ENCODE data around the gene ZNF263. TPM values are rescaled to one million over a fixed set of nuclear protein-coding genes. Genes with fewer than 3 reads are reported as not detected.

The ZNF263 gene
- total RNA-seq, result 10 to 100 TPM; 39.7 to 44.5 (median 41.5) TPM

- peaks cover 30% of the 10 kb centered on the region for H3K4me1 Mint-ChIP-seq (ENCODE audit: low read depth)
- ATAC-seq (peak; percentile 90 to 91), DNase-seq (peak; percentile 91)
- H3K4me3 Mint-ChIP-seq, result peak within 1 kb of the TSS; percentile 96
- no peaks in the 10 kb centered on the region for H3K27me3 Mint-ChIP-seq (ENCODE audit: low read depth)
- H3K36me3 Mint-ChIP-seq (ENCODE audit: insufficient read depth), result peaks cover 35% of the 10 kb centered on the region
- peaks cover 3% of the 10 kb centered on the region for H3K9me3 Mint-ChIP-seq
Observed at GRCh38 chr16:3282730-3283542, at the start of gene ZNF263. Gene ZNF263 (plus strand): TSS chr16:3283491. CDS start chr16:3283819, 328 bp downstream.

DNA sequence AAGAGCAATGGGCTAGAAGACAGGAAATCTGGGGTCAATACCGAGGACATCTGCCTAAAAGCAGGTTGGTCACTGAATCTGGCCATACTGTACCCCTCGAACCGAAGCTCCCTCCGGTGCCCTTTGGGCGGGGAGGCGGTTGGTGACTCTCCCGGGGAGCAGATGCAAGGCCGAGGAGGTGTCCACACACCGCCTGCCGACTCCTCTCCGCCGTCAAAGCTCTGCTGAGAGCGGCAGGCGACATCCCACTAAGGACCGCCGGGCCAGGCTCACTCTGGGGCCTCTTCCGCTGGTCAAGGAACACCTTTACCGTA is 48.8 kb upstream of the ZNF263 start:
- DNase-seq (no peak), ATAC-seq (no peak)
- peaks cover 33% of the 10 kb centered on the region for H3K4me1 Mint-ChIP-seq (ENCODE audit: low read depth)
- peaks cover 12% of the 10 kb centered on the region for H3K9me3 Mint-ChIP-seq
- H3K36me3 Mint-ChIP-seq (ENCODE audit: insufficient read depth), result peaks cover 35% of the 10 kb centered on the region
- peak overlapping the region; percentile 89 for H3K4me3 Mint-ChIP-seq
- H3K27me3 Mint-ChIP-seq (ENCODE audit: low read depth), result no peaks in the 10 kb centered on the region

DNA sequence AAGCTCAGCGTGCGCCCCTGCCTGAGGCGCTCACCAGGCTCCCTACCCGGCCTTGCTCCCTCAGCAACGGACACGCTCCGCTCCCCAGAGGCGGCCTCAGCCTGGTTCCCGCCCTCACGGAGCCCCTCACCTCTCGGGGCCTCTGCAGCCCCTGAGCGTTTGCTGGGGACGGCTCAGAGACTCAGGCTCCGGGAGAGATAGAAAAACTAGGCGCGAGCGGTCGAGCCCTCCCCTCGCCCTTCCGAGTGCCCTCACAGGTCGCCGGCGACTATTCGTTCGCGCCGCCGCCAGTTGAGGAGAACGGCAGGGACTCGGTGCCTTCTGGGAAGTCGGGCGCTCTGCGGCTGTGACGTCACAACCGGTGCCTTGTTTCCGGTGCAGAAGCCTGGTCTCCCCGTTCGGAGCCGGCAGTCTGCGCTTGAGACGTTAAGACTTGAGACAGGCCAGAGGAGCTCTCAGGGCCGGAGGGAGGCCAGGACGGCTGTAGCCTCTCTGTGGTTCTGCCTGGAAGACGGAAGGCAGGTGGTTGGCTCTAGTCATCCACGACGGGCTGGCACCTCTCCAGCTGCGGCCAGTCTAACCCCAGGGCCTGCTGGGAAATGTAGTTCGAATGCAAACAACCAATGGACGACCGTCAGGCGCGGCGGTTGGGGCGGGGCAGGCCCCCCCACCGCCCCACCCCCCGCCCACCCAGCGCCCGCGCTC is 48.3 kb upstream of the ZNF263 start, which contains the start of gene ZNF200:
TSS of gene ZNF200 (minus strand) at position 302 of the 705 bp plus-strand sequence. CDS start 1,403 bp downstream, outside the sequence.
- peaks cover 33% of the 10 kb centered on the region for H3K4me1 Mint-ChIP-seq (ENCODE audit: low read depth)
- DNase-seq, result peak; percentile 89
- peaks cover 11% of the 10 kb centered on the region for H3K9me3 Mint-ChIP-seq
- peaks cover 33% of the 10 kb centered on the region for H3K36me3 Mint-ChIP-seq (ENCODE audit: insufficient read depth)
- H3K4me3 Mint-ChIP-seq, result peak within 1 kb of the TSS; percentile 89
- H3K27me3 Mint-ChIP-seq (ENCODE audit: low read depth), result no peaks in the 10 kb centered on the region
- ATAC-seq, result peak; percentile 97 to 98

DNA sequence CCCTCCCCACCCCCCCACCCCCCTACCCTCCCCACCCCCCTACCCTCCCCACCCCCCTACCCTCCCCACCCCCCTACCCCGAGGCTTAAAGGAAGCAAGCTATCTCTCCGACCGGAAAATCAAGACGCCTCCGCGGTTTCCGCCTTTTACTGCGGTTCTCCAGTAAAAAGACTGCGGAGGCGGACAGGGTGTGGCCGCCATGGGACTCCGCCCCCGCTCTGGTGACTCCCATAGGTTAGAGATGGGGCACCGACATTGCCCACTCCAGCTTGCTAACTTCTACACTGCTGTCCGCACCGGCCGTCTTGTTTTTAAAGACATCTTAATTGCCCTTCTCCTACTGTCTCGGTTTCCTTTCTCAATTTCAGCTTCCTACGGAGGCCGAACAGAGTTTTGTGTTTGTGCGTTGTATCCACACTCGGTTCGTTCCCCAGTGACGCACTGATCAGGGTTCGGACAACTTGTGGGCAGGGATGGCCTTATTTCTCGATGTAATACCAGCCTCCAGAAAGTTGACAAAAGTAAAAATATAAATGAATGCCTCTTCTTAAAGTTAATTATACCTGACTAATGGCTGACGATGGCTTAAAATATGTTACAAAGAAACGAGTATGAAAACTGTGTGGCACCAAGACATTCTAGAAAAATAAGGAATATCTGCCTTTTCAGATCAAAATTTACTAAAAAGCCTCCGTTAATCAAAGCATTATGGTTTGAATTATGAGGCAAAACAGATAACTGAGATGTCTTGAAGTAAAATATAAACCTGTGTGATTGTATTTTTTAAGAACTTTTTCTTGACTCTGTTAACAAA is 47.2 kb upstream of the ZNF263 start:
- DNase-seq, result peak; percentile 34
- no peaks in the 10 kb centered on the region for H3K27me3 Mint-ChIP-seq (ENCODE audit: low read depth)
- peaks cover under 1% of the 10 kb centered on the region for H3K9me3 Mint-ChIP-seq
- H3K4me1 Mint-ChIP-seq (ENCODE audit: low read depth), result peaks cover 33% of the 10 kb centered on the region
- no peak for ATAC-seq
- H3K4me3 Mint-ChIP-seq, result peak overlapping the region; percentile 72
- H3K36me3 Mint-ChIP-seq (ENCODE audit: insufficient read depth), result peaks cover 22% of the 10 kb centered on the region

- H3K4me1 Mint-ChIP-seq (ENCODE audit: low read depth), result no peaks in the 10 kb centered on the region
- H3K36me3 Mint-ChIP-seq (ENCODE audit: insufficient read depth), result no peaks in the 10 kb centered on the region
- no peak for ATAC-seq
- H3K4me3 Mint-ChIP-seq, result no peak overlapping the region
- peaks cover 13% of the 10 kb centered on the region for H3K27me3 Mint-ChIP-seq (ENCODE audit: low read depth)
- H3K9me3 Mint-ChIP-seq, result no peaks in the 10 kb centered on the region
- DNase-seq, result no peak
Observed at GRCh38 chr16:3241761-3242160, 41.5 kb upstream of the ZNF263 start.

- DNase-seq, result no peak
- H3K4me3 Mint-ChIP-seq, result no peak overlapping the region
- peaks cover 13% of the 10 kb centered on the region for H3K27me3 Mint-ChIP-seq (ENCODE audit: low read depth)
- no peaks in the 10 kb centered on the region for H3K4me1 Mint-ChIP-seq (ENCODE audit: low read depth)
- H3K9me3 Mint-ChIP-seq, result no peaks in the 10 kb centered on the region
- H3K36me3 Mint-ChIP-seq (ENCODE audit: insufficient read depth), result no peaks in the 10 kb centered on the region
- no peak for ATAC-seq
Observed at GRCh38 chr16:3242709-3243108, 40.6 kb upstream of the ZNF263 start.

DNA sequence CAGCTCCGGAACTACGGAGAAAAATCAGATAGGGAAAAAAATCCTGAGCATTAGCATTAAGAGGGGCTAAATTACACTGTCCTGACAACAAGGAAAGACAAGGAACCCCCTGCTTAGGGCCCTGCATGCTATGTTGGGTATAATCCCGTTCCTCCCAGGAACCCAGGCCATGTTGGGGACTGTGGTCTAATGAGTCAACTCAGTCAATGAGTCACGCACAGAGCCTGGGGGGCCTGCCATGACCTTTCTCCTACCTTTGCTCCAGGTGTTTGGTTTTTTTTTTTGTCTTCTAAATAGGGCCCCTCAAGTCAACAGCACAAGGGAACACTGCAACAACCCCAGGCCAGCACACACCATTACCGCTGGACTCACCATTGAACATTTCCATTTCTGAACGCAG is 39.4 kb upstream of the ZNF263 start:
- no peaks in the 10 kb centered on the region for H3K9me3 Mint-ChIP-seq
- peaks cover 13% of the 10 kb centered on the region for H3K27me3 Mint-ChIP-seq (ENCODE audit: low read depth)
- no peaks in the 10 kb centered on the region for H3K4me1 Mint-ChIP-seq (ENCODE audit: low read depth)
- DNase-seq, result no peak
- H3K36me3 Mint-ChIP-seq (ENCODE audit: insufficient read depth), result no peaks in the 10 kb centered on the region
- ATAC-seq, result no peak
- H3K4me3 Mint-ChIP-seq, result no peak overlapping the region

GRCh38 chr16:3246002-3246401 is 37.3 kb upstream of the ZNF263 start:
- DNase-seq (no peak), ATAC-seq (no peak)
- Mint-ChIP-seq H3K27me3 (ENCODE audit: low read depth) (peaks cover 13% of the 10 kb centered on the region), H3K4me1 (ENCODE audit: low read depth) (no peaks in the 10 kb centered on the region), H3K36me3 (ENCODE audit: insufficient read depth) (no peaks in the 10 kb centered on the region), H3K4me3 (no peak overlapping the region), H3K9me3 (no peaks in the 10 kb centered on the region)

GRCh38 chr16:3246876-3247275 is 36.4 kb upstream of the ZNF263 start:
- no peak for ATAC-seq
- H3K27me3 Mint-ChIP-seq (ENCODE audit: low read depth), result peaks cover 13% of the 10 kb centered on the region
- H3K9me3 Mint-ChIP-seq, result no peaks in the 10 kb centered on the region
- no peaks in the 10 kb centered on the region for H3K4me1 Mint-ChIP-seq (ENCODE audit: low read depth)
- no peak overlapping the region for H3K4me3 Mint-ChIP-seq
- H3K36me3 Mint-ChIP-seq (ENCODE audit: insufficient read depth), result no peaks in the 10 kb centered on the region
- no peak for DNase-seq

GRCh38 chr16:3248596-3248995 is 34.7 kb upstream of the ZNF263 start:
- no peaks in the 10 kb centered on the region for H3K9me3 Mint-ChIP-seq

DNA sequence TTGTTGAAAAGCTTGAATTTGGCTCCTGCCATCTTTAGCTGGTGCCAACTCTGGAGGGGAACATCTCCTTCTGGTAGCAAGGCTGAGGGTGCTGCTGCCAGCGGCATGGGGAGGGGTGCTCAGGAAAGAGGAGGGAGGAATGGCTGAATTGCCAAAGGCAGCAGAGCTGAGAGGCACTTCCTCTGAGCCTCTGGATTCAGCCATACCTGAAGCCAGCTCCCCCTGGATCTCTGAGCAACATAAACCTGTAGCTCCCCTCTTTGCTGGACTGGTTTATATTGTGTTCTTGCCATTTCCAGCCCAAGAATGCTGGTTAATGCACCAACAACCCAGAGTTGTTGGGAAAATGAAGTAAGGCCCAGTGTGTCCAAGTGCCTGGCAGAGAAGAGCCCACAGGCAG is 34.3 kb upstream of the ZNF263 start:
- no peaks in the 10 kb centered on the region for H3K36me3 Mint-ChIP-seq (ENCODE audit: insufficient read depth)
- peaks cover 4% of the 10 kb centered on the region for H3K27me3 Mint-ChIP-seq (ENCODE audit: low read depth)
- ATAC-seq (no peak), DNase-seq (no peak)
- H3K4me3 Mint-ChIP-seq, result no peak overlapping the region
- H3K9me3 Mint-ChIP-seq, result no peaks in the 10 kb centered on the region
- H3K4me1 Mint-ChIP-seq (ENCODE audit: low read depth), result no peaks in the 10 kb centered on the region

More at GRCh38 chr16:3248596-3248995, 34.7 kb upstream of the ZNF263 start:
- Mint-ChIP-seq H3K36me3 (ENCODE audit: insufficient read depth) (no peaks in the 10 kb centered on the region), H3K4me3 (no peak overlapping the region), H3K4me1 (ENCODE audit: low read depth) (no peaks in the 10 kb centered on the region), H3K27me3 (ENCODE audit: low read depth) (peaks cover 6% of the 10 kb centered on the region)
- ATAC-seq (no peak), DNase-seq (no peak)

DNA sequence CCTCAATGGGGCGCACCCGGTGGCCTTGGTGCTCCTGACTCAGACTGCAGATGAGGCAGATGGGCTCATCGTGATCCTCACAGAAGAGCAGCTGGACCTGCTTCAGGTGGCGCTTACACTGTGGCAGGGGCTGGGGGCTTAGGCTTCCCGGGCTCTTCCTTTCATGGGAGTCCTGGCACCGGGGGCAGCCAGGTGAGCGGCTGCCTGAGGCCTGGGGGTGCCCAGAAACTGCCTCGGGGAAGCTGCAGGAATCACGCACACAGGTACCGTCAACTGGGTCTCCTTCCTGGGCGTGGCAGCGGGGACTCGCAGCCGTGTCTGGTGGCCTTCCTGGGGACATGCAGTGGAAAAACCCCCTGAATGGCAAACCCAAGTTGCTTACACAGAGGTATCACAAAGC is 33.8 kb upstream of the ZNF263 start:
- H3K36me3 Mint-ChIP-seq (ENCODE audit: insufficient read depth), result no peaks in the 10 kb centered on the region
- no peaks in the 10 kb centered on the region for H3K4me1 Mint-ChIP-seq (ENCODE audit: low read depth)
- DNase-seq, result no peak
- no peak for ATAC-seq
- peaks cover 3% of the 10 kb centered on the region for H3K27me3 Mint-ChIP-seq (ENCODE audit: low read depth)
- H3K9me3 Mint-ChIP-seq, result no peaks in the 10 kb centered on the region
- no peak overlapping the region for H3K4me3 Mint-ChIP-seq

DNA sequence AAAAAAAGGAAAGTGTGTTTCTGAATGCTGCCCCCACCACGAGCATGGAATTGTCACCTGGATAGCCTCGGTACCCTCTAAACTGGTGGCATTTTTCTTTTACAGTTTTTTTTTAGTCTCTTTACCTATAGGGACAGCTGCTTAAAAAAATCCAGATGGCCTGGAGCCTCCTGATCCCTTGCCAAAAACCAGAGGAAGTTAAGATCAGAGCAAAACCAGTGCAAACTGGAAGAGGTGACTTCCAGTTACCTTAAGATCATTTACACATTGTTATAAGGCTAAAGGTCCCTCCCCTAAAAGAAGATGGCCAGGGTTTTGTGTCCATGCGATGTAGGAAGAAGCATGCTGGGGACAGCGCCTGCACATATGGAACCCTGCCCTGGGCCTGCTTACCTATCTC is 30.3 kb upstream of the ZNF263 start:
- H3K36me3 Mint-ChIP-seq (ENCODE audit: insufficient read depth), result no peaks in the 10 kb centered on the region
- H3K4me3 Mint-ChIP-seq, result no peak overlapping the region
- no peaks in the 10 kb centered on the region for H3K9me3 Mint-ChIP-seq
- DNase-seq (no peak), ATAC-seq (no peak)
- H3K4me1 Mint-ChIP-seq (ENCODE audit: low read depth), result no peaks in the 10 kb centered on the region
- H3K27me3 Mint-ChIP-seq (ENCODE audit: low read depth), result no peaks in the 10 kb centered on the region

DNA sequence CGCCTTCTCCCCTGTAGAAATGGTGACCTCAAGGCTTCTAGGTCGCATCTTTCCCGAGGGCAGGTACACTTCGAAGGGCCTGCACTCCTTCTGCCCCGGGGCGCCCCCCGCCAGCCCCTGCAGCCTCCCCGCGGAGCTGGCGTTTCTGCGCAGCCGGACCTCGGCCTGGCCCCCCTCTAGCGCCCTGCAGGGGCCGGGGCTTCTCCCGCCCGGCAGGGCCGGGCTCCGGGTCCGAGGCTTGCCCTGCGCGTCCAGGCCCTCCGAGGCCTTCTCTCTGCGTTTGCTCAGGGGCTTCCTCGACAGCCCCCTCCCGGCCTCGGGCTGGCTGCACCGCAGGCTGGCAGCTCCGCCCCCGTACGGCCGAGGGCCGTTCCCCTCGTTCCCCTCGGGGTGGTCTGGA is 29.0 kb upstream of the ZNF263 start:
- ATAC-seq (no peak), DNase-seq (no peak)
- no peaks in the 10 kb centered on the region for H3K36me3 Mint-ChIP-seq (ENCODE audit: insufficient read depth)
- H3K4me3 Mint-ChIP-seq, result no peak overlapping the region
- no peaks in the 10 kb centered on the region for H3K27me3 Mint-ChIP-seq (ENCODE audit: low read depth)
- no peaks in the 10 kb centered on the region for H3K9me3 Mint-ChIP-seq
- no peaks in the 10 kb centered on the region for H3K4me1 Mint-ChIP-seq (ENCODE audit: low read depth)

Measured in activated T-cell treated with anti-CD3 and anti-CD28 coated beads, Interleukin-2, amount 50 U/mL, for 4 hours (primary cell).